ENCODE results near the gene MYO1F.

DNA sequence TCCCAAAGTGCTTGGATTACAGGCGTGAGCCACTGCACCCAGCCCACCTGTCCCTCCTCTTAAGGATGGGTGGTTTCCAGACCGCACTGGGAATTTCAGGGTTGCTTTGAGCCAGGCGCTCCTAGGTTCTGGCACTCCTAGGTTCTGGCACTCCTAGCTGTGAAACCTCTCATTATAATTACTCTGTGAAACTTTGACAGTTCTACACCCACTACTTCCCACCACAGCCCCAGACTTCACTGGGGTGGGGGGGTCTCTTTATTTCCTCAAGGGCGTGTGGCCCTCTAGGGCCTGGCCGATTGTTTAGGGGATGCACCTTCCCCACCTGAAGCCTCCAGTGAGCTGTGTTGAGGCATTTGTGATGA is 35.5 kb upstream of the MYO1F start:
- TF ChIP-seq, protein P1, sequence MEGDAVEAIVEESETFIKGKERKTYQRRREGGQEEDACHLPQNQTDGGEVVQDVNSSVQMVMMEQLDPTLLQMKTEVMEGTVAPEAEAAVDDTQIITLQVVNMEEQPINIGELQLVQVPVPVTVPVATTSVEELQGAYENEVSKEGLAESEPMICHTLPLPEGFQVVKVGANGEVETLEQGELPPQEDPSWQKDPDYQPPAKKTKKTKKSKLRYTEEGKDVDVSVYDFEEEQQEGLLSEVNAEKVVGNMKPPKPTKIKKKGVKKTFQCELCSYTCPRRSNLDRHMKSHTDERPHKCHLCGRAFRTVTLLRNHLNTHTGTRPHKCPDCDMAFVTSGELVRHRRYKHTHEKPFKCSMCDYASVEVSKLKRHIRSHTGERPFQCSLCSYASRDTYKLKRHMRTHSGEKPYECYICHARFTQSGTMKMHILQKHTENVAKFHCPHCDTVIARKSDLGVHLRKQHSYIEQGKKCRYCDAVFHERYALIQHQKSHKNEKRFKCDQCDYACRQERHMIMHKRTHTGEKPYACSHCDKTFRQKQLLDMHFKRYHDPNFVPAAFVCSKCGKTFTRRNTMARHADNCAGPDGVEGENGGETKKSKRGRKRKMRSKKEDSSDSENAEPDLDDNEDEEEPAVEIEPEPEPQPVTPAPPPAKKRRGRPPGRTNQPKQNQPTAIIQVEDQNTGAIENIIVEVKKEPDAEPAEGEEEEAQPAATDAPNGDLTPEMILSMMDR (IDR thresholded peaks at IDR 0.05): no peak
- TF ChIP-seq POLR2A (IDR thresholded peaks at IDR 0.05): no peak
